ENCODE measurements around the gene ATG2A.
"Not testable (repeated sequence)": the region's sequence is repeated elsewhere in the genome, so short reads cannot be mapped to it uniquely, and the experiment has no call there.

The ATG2A gene

GRCh38 chr11:64851831-64852351 is 65.1 kb downstream of the ATG2A start:
- FAIRE-seq, result no peak

DNA sequence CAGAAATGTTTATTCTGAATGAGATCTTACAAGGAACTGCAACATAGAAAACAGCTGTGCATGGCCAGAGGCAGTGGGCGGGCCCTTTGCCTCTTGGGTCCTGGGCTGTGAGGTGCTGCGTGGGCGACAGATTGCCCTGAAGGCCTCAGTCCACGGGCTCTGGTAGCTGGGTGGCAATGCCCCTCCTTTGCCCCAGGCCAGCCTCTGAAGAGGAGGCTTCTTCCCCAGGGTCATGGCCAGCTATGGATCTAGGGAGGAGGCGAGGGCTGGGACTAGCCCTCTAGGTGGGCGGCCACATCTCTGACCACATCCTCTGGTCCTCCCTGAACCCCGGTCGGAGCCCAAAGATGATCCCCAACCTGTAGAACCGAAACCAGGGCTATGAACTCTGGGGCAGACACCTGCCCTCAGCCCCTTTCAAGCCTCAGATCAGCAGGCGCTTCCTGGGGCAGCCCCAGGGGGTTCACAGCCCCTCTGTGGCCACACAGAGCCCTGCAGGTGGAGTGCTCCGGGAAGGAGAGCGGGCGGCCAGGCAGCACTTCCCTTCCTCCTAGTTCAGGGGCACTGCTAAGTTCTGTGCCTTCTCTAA is 65.9 kb downstream of the ATG2A start:
- FAIRE-seq, result no peak

- no peak for FAIRE-seq
Measured at GRCh38 chr11:64849598-64850356, 67.2 kb downstream of the ATG2A start.

DNA sequence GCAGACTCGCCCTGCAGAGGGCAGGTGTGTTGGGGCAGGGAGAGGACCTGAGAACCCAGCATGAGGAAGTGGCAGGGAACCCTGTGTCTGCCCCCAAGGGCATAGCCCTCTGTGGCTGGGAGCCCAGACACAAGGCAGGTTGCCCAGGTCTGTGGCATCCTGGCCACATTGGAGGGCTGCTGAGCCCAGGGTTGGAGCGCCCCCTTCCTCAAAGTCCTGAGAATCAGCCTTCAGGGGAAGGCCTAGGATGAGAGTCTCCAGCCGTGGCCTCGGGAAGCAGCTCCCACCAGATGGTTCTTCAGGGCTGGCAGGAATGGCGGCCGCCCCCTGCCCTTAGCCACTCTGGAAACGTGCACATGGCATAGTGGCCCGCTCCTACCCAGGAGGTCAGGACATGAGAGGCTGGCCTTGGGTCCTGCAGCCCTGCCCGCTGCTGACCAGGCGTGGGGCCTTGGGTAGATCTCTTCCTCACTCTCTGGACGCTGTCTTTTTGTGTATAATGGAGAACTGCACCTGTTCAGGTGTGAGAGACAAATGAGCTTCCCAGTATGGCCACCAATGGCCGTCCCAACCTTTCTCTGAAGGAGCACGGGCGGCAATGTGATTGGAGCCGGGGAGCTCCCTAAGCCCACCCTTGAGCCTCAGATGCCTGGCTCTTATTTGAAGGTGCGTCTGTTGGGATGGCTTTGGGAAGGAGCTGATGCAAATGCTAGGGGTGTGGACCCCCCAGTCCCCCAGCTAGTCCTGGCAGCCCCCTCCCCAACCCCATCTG is 68.0 kb downstream of the ATG2A start:
- FAIRE-seq, result no peak

DNA sequence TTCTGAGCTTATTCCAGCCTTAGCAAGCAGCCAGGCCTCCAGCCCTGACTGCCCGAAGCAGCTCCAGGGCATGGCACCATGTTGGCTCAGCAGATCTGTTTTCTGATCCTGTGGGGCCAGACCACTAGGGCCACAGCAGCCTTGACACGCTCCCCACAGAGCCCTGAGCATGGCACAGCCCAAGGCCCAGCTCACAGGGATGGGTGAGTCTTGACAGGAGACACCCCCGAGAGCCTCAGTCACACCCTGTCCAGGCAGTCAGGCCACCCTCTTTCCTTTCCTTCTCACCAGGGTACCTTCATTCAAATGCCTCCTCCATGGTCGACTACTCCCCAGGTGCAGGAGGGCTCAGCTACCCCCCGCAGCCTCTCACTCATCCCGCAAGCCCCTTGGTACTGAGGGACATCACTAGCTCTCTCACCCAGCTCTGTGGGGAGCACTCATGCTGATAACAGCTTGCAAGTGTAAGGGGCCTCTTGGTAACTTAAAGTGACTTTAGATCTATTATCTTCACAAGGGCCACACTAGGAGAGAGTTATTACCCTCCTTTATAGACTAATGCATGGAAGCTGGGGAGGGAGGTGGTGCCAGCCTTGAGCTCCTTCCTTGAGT is 68.7 kb downstream of the ATG2A start:
- no peak for FAIRE-seq

DNA sequence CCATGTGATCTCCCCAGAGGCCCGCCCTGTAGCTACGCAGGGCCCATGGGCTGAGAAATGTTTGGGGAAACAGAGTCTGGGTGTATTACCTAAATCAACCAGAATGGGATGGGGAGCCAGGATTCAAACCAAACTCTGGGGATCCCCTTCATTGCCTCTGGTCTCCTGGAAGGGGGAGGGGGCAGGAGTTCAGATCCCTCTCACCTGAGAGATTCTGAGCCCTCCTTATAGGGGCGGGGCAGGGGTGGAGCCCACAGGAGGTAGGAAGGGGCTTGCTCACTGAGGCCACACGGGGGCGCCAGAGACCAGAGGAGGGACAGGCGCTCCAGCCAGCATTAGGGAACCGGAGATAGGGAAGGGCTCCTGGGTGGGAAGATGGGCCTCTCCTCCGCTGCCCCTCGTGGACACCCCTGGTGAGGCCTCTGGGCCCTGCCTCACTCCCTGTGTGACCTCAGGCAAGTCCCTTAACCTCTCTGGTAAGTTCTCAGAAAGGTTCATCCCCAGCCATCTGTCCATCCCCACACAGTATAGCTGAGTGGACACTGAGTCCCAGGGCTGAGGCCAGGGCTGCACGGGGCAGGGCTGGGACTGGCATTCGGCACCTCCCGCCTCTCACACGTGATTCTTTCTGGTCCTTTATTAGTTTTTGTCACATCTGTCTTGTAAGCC is 69.9 kb downstream of the ATG2A start:
- FAIRE-seq, result no peak

GRCh38 chr11:64845776-64846129 is 71.3 kb downstream of the ATG2A start:
- not testable (repeated sequence) for FAIRE-seq

- FAIRE-seq, result no peak
Measured at GRCh38 chr11:64845129-64845775, 71.8 kb downstream of the ATG2A start.
